Camera-type eye (tissue), 1 donor: Measurements from ENCODE around the gene GBP7. TPM values are rescaled to one million over a fixed set of nuclear protein-coding genes. Genes with fewer than 3 reads are reported as not detected.

Experiments used
- total RNA-seq: library from RNA; depleted of rRNA; stranded (reverse); fragments of >200 nt; gene quantifications from one replicate; pipeline ENCODE4 v1.2.3, GENCODE V29; 2014

GBP7 gene, protein sequence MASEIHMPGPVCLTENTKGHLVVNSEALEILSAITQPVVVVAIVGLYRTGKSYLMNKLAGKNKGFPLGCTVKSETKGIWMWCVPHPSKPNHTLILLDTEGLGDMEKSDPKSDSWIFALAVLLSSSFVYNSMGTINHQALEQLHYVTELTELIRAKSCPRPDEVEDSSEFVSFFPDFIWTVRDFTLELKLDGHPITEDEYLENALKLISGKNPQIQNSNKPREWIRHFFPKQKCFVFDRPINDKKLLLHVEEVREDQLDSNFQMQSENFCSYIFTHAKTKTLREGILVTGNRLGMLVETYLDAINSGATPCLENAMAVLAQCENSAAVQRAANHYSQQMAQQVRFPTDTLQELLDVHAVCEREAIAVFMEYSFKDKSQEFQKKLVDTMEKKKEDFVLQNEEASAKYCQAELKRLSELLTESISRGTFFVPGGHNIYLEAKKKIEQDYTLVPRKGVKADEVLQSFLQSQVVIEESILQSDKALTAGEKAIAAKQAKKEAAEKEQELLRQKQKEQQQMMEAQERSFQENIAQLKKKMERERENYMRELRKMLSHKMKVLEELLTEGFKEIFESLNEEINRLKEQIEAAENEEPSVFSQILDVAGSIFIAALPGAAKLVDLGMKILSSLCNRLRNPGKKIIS
- total RNA-seq, result not detected

DNA sequence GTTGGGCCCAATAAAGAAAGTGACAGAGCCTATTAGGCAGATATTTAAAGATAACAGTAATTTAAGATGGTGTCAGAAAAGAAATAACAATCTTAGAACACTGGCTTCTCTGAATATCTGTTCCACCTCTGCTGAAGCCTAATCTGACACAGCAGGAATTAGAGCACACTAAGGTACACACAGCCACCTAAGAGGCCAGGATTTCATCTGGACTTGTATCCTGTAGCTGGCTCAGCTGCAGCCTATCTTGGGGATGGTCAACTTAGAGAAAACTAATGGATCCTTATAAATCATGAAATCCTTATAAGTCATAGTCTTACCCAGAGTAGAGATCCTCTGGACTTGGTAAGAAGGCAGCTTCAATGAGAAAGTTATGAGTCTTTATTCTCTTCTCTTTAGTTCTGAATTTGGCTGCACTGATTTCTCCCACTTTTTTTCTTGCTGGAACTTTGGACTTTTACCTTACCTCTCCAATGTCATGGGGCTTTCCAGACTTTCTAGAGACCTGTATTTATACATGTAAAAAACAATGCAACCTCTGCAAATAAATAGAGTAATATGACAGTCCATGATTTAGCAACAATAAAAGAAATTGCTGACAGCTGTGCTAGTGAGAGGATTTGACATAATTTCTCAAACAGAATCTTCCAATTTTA, at the start of gene GBP7:
GBP7 (minus strand) TSS at position 403 of the 656 bp plus-strand sequence. CDS start 4,068 bp downstream, outside the sequence.

DNA sequence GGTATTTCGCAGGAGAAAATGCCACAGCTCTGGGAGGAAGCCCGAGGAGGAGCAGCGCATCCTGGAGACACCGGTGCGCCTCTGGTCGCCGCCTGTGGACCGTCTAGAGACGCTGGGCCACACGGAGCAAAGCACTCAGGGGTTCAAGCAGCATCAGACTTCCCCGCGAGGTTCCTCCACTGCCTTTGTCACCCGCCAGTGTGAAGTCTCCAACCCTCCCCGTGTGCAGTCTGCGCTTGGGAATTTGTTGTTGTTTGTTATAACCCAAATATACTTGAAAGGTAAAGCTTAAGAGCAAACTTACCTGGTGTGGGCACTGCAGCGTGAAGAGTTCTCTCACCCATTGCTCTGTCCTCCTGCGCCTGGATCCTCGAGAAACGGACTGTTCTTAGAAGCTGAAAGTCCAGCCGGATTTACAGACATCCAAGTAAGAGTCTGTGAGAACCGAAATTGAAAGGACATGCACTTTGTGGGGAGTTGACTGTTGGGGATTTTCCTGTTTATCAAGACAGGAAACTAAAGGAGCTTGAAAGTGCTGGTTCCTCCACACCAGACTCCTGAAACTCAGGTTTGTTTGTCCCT, 22.8 kb upstream of the GBP7 start, which contains the start of gene GBP4:
GBP4 (minus strand) TSS at position 452 of the 582 bp plus-strand sequence; CDS start at position 344, 108 bp downstream.

DNA sequence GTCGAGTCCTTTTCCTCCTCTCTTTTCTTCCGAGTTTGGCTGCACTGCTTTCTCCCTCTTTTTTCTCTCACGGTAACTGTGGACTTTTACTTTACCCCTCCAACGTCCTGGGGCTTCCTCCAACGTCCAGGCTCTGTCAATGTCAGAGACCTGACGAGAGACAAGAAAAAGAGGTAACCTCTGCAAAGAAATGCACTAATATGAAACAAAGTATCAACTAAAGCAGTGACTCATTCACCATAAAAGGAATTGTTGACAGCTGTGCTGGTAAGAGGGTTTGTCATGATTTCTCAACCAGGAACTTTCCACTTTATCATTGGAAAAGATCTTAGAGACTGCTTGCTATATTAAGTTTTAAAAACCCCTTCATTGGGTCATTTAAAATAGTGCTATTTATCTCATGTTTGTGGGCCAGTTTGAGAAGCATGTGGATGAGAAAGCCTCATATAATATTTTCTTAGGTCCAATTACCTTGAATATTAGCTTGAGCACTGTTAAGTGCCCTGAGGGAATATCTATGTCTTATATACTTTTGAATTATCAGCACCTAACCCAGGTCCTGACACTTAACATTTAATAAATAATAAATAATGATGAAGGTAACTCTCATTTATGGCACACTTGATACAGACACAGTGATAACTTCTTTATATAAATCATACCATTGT, 49.8 kb downstream of the GBP7 start, which contains the start of gene GBP2:
GBP2 (minus strand) TSS at position 202 of the 668 bp plus-strand sequence. CDS start 4,148 bp downstream, outside the sequence.

Other genes starting within 250 kb of the GBP7 start
- gene KYAT3, start 183.4 kb downstream of the GBP7 start, total RNA-seq, result 22.4 TPM
- gene RBMXL1, start 183.4 kb downstream of the GBP7 start, total RNA-seq, result 24.7 TPM
- gene GBP3, start 153.1 kb downstream of the GBP7 start, total RNA-seq, result 5.4 TPM
- gene GBP1, start 110.8 kb downstream of the GBP7 start, total RNA-seq, result 30.1 TPM
- 11.4 TPM for gene GBP2, start 49.9 kb downstream of the GBP7 start, total RNA-seq
- 6.5 TPM for gene GBP4, start 22.9 kb upstream of the GBP7 start, total RNA-seq
- gene GBP5, start 96.9 kb upstream of the GBP7 start, total RNA-seq, result 0.93 TPM
- gene GBP6, start 188.1 kb upstream of the GBP7 start, total RNA-seq, result 0.38 TPM